ENCODE data around the gene FALEC.

Gene FALEC

DNA sequence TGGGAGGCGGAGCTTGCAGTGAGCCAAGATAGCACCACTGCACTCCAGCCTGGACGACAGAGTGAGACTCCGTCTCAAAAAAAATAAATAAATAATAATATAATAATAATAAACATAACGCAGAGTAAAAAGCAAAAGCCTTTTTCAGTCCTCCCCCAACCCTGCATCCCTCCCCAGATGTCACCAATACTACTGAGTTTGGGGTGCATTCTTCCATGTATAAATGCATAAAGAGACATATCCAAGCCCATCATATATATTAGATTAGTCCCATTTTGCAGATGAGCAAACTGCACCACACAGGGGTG is 32.7 kb downstream of the FALEC start:
- no peak for DNase-seq

DNA sequence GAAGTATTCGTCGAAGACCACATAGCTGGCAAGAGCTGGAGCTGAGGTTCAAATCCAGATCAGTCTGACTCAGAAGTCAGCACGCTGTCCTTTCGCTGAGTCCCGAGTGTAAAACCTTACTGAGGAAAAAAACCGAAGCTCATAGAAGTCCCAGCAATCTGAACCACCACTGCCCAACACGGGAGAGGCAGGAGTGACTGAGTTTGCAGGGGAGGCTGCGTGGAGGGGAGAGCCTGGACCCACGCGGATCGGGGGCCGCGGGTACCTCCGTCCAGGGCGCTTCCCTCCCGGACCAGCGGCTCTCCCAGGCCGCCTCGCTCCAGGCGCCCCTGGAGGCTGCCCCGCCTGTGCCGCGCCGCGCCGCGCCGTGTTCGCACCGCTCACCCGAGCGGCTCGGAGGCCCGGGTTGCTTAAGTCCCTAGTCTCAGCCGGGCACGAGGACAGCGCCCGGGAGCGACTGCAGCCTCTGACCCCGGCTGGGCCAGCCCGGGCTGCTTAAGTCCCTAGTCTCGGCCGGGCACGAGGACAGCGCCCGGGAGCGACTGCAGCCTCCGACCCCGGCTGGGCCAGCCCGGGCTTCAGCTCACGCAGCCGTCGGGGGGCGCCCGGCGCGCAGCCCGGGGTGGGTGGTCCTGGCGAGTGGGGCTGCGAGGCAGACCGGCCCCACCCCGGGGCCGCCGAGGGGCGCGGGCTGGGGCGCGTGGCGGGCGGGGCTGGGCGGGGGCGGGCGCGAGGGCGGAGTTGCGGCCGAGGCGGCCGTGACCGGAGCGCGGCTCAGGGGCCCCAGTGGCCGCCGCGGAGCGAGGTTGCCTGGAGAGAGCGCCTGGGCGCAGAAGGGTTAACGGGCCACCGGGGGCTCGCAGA is 33.3 kb downstream of the FALEC start, which contains the start of gene ADAMTSL4:
ADAMTSL4 (plus strand) TSS at position 777 of the 864 bp plus-strand sequence. CDS start 2,881 bp downstream, outside the sequence.
- no peak for DNase-seq

DNA sequence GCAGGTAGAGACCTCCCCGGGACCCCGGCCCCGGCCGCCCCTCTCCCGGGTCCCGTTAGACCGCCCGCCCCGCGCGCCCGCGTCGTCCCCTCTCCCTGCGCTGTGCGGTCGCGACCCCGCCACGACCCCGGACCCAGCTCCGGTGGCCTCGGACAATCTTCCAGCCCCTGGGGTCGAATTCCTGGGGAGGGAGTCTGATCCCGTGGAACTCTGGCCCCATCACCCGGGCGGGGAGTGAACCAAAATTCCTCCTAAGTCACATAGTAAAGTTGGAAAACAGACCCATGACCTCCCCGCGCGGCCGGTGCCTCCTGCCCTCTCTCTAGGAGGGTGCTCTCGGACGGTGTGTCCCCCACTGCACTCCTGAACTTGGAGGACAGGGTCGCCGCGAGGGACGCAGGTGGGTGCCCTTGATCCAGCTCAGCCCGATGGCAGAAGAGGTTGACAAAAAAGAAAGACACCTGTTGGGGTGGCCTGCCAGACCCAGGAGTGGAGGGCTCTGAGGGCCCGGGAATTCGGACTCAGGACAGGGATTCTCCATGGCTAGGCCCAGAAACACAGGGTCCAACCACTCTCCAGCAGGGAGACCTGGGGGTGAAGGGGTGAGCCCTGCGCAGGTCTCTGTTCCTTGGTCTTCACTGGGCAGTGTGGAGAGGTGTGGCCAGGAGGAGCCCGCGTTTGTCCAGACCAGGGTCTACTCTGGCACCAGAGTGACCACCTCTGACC is 34.1 kb downstream of the FALEC start:
- no peak for DNase-seq

GRCh38 chr1:150550222-150551050 is 34.9 kb downstream of the FALEC start:
- no peak for DNase-seq

GRCh38 chr1:150551051-150551783 is 35.7 kb downstream of the FALEC start:
- no peak for DNase-seq

DNA sequence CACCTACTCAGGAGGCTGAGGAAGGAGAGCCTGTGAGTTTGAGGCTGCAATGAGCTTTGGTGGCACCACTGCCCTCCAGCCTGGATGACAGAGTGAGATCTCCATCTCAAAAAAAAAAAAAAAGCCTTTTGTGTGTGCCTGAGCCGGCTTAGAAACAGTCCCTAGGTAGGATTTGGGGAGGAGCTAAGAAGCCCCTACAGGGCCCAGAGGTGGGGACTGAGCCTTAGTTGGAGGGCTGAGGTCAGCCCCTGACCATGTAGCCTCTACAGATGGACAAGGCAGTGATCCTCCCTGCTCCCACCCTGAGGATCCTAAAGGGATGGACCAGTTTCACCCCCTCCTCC is 36.2 kb downstream of the FALEC start:
- no peak for DNase-seq

GRCh38 chr1:150552128-150552910 is 36.8 kb downstream of the FALEC start:
- DNase-seq: peak in 1 of 2 donors; percentile 26

- DNase-seq: no peak
Observed at GRCh38 chr1:150552911-150553289, 37.3 kb downstream of the FALEC start.

DNA sequence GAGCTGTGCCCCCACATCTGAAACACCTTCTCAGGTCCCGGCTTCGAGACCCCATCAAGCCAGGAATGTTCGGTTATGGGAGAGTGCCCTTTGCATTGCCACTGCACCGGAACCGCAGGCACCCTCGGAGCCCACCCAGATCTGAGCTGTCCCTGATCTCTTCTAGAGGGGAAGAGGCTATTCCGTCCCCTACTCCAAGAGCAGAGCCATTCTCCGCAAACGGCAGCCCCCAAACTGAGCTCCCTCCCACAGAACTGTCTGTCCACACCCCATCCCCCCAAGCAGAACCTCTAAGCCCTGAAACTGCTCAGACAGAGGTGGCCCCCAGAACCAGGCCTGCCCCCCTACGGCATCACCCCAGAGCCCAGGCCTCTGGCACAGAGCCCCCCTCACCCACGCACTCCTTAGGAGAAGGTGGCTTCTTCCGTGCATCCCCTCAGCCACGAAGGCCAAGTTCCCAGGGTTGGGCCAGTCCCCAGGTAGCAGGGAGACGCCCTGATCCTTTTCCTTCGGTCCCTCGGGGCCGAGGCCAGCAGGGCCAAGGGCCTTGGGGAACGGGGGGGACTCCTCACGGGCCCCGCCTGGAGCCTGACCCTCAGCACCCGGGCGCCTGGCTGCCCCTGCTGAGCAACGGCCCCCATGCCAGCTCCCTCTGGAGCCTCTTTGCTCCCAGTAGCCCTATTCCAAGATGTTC is 38.0 kb downstream of the FALEC start:
- DNase-seq: no peak

DNA sequence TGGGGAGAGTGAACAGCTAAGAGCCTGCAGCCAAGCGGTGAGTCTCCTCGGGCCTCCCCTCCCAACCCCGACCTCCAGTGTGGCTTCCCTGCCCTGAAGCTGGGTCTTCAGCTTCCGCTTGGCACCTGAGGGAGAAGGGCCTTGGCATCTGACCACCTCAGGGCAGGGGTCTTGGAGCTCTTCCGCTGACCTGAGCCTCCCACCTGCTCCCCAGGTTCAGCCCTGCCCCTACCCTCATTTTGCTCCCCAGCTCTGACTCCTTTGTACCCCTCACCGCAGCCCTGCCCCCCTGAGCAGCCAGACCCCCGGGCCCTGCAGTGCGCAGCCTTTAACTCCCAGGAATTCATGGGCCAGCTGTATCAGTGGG is 38.5 kb downstream of the FALEC start:
- no peak for DNase-seq

DNA sequence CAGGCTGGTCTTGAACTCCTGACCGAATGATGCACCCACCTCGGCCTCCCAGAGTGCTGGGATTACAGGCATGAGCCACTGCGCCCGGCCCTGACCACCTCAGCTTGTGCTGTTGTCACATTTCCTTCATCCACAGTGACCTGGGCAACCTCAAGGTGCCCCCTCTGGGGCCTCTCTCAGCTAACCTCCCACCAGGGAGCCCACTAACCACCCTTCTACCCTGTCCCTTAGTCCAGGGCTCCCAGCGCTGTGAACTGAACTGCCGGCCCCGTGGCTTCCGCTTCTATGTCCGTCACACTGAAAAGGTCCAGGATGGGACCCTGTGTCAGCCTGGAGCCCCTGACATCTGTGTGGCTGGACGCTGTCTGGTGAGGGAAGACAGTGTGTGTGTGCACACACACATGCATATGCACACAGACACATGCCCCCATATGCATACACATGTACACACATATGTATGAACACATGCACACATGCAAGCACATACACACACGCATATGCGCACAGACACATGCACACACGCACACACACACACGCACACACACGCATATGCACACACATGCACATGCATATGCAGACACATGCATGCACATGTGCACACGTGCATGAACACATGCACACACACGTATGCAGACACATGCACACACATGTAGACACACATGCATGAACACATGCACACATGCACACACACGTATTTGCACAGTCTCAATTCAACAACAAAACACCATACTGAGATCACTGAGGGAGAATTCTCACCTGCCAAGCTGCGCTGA is 39.8 kb downstream of the FALEC start:
- no peak for DNase-seq

DNA sequence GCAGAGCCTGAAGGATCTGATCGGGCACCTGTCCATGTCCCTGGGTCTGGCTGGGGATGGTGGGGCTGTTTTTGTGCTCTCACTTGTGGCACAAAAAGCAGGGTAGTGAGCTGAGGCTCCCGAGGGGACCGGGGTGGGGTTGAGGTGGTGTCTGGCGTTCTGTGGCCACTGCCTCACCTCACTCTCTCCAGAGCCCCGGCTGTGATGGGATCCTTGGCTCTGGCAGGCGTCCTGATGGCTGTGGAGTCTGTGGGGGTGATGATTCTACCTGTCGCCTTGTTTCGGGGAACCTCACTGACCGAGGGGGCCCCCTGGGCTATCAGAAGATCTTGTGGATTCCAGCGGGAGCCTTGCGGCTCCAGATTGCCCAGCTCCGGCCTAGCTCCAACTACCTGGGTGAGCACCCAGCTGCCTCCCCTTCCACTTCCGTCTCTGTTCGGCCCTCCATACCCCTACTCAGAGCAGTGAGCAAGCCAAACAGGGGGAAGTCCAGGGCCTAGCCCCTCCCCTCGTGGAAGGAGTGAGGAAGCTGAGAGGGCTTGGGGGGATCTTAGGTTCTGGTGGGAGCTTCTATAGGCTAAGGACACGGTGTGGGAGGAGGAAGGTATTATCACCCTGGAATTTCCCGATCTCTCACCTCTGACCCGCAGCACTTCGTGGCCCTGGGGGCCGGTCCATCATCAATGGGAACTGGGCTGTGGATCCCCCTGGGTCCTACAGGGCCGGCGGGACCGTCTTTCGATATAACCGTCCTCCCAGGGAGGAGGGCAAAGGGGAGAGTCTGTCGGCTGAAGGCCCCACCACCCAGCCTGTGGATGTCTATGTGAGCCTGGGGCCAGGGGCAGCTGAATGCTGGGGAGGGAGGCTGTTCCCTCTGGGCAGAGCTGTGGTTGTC is 40.7 kb downstream of the FALEC start:
- no peak for DNase-seq

GRCh38 chr1:150557065-150557600 is 41.6 kb downstream of the FALEC start:
- DNase-seq: no peak

- DNase-seq: no peak
Observed at GRCh38 chr1:150557813-150558212, 42.3 kb downstream of the FALEC start.

GRCh38 chr1:150558303-150558704 is 42.8 kb downstream of the FALEC start:
- no peak for DNase-seq

GRCh38 chr1:150558761-150559655 is 43.5 kb downstream of the FALEC start:
- DNase-seq: no peak

GRCh38 chr1:150559656-150560010 is 44.1 kb downstream of the FALEC start:
- no peak for DNase-seq

DNA sequence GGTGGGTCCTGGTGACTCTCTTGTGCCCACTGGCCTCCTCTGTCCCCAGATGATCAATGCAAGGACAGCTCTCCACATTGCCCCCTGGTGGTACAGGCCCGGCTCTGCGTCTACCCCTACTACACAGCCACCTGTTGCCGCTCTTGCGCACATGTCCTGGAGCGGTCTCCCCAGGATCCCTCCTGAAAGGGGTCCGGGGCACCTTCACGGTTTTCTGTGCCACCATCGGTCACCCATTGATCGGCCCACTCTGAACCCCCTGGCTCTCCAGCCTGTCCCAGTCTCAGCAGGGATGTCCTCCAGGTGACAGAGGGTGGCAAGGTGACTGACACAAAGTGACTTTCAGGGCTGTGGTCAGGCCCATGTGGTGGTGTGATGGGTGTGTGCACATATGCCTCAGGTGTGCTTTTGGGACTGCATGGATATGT is 44.5 kb downstream of the FALEC start:
- peak in 1 of 2 donors; percentile 41 for DNase-seq
